HL-60 (cell line): Measurements from ENCODE around the gene SRSF9.
A peak's percentile ranks its signal among the peaks of the same experiment; 100 is the strongest.
"Not testable (repeated sequence)": the region's sequence is repeated elsewhere in the genome, so short reads cannot be mapped to it uniquely, and the experiment has no call there.

Source experiments
- DNase-seq, 2 experiments: peaks; one replicate each; pipeline ENCODE4 v3.0.0-alpha.2; 2010 to 2020; ENCODE audit warnings: low read depth in 1 of 2, low spot score in 1 of 2
- H3K27ac ChIP-seq: fragments of 250-450 bp; sonication (Bioruptor Pico); replicated peaks from 2 replicates; pipeline ENCODE4 v1.5.1; 2020; ENCODE audit warnings: mild to moderate bottlenecking, moderate library complexity
- H3K27me3 ChIP-seq: fragments of 250-450 bp; sonication (Bioruptor Pico); 2 replicates; pipeline ENCODE4 v1.5.1; 2021; ENCODE audit warnings: mild to moderate bottlenecking, moderate library complexity; ENCODE audit not compliant: insufficient read depth, poor library complexity, severe bottlenecking
- H3K4me3 ChIP-seq: replicated peaks from 2 replicates; pipeline ENCODE4 v1.5.1; 2011; ENCODE audit warnings: mild to moderate bottlenecking, control low read depth, low read length; ENCODE audit not compliant: insufficient read depth
- GABPA ChIP-seq: IDR thresholded peaks from 2 replicates; pipeline ENCODE4 v1.6.1; 2012; ENCODE audit warnings: low read depth
- POLR2AphosphoS5 ChIP-seq: IDR thresholded peaks from 2 replicates; pipeline ENCODE4 v1.6.1; 2012; ENCODE audit warnings: low read depth
- SPI1 ChIP-seq: IDR thresholded peaks from 2 replicates; pipeline ENCODE4 v1.6.1; 2012; ENCODE audit warnings: low read depth, mild to moderate bottlenecking, borderline replicate concordance
- TF ChIP-seq, protein P1 (sequence below): IDR thresholded peaks from 2 replicates; pipeline ENCODE4 v1.6.1; 2012; ENCODE audit warnings: low read depth; ENCODE audit not compliant: insufficient replicate concordance
- TF ChIP-seq, protein P2 (sequence below): IDR thresholded peaks from one replicate; pipeline ENCODE4 v1.5.1; 2011; ENCODE audit warnings: low read length, control low read depth, inconsistent platforms; ENCODE audit not compliant: insufficient read depth

The SRSF9 gene

DNA sequence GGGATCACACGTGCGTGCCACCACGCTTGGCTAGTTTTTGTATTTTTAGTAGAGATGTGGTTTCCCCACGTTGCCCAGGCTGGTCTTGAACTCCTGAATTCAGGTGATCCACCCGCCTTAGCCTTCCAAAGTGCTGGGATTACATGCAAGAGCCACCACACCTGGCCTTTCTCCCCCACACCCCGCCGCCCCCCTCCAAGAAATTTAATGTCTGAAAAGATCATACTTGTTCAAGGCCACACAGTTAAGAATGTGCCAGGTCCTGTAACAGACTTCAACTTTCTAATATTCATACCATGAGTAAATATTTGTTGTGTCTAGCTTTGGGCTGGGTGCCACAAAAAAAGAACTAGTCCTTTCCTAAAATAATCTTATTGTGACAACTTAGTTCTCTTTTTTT is 14.2 kb downstream of the SRSF9 start:
- no peaks in the 10 kb centered on the region for H3K27me3 ChIP-seq
- no peak for TF ChIP-seq GABPA
- TF ChIP-seq, protein P1, sequence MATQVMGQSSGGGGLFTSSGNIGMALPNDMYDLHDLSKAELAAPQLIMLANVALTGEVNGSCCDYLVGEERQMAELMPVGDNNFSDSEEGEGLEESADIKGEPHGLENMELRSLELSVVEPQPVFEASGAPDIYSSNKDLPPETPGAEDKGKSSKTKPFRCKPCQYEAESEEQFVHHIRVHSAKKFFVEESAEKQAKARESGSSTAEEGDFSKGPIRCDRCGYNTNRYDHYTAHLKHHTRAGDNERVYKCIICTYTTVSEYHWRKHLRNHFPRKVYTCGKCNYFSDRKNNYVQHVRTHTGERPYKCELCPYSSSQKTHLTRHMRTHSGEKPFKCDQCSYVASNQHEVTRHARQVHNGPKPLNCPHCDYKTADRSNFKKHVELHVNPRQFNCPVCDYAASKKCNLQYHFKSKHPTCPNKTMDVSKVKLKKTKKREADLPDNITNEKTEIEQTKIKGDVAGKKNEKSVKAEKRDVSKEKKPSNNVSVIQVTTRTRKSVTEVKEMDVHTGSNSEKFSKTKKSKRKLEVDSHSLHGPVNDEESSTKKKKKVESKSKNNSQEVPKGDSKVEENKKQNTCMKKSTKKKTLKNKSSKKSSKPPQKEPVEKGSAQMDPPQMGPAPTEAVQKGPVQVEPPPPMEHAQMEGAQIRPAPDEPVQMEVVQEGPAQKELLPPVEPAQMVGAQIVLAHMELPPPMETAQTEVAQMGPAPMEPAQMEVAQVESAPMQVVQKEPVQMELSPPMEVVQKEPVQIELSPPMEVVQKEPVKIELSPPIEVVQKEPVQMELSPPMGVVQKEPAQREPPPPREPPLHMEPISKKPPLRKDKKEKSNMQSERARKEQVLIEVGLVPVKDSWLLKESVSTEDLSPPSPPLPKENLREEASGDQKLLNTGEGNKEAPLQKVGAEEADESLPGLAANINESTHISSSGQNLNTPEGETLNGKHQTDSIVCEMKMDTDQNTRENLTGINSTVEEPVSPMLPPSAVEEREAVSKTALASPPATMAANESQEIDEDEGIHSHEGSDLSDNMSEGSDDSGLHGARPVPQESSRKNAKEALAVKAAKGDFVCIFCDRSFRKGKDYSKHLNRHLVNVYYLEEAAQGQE, result no peak
- no peak for TF ChIP-seq SPI1
- TF ChIP-seq POLR2AphosphoS5, result no peak
- TF ChIP-seq, protein P2, sequence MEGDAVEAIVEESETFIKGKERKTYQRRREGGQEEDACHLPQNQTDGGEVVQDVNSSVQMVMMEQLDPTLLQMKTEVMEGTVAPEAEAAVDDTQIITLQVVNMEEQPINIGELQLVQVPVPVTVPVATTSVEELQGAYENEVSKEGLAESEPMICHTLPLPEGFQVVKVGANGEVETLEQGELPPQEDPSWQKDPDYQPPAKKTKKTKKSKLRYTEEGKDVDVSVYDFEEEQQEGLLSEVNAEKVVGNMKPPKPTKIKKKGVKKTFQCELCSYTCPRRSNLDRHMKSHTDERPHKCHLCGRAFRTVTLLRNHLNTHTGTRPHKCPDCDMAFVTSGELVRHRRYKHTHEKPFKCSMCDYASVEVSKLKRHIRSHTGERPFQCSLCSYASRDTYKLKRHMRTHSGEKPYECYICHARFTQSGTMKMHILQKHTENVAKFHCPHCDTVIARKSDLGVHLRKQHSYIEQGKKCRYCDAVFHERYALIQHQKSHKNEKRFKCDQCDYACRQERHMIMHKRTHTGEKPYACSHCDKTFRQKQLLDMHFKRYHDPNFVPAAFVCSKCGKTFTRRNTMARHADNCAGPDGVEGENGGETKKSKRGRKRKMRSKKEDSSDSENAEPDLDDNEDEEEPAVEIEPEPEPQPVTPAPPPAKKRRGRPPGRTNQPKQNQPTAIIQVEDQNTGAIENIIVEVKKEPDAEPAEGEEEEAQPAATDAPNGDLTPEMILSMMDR, result no peak
- DNase-seq, result no peak
- H3K27ac ChIP-seq, result no peak overlapping the region
- H3K4me3 ChIP-seq, result no peak overlapping the region

DNA sequence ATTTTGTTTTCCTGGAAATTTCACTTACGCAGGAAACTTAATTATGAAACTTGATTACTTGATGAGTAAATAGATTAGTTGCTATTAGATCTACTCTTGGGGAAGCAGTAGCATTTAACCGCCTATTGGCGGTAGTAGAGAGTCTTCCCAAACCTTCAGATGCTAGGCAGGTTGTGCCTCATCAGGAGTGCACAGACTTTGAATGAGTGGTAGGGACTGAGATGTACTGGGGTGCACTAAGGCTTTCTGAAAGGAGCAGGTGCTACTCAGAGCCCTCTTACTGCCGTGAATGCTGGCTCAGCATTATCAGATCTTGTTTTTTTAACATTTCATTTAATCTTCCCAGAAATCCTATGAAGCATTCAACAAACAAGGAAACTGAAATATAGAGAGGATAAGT is 15.6 kb downstream of the SRSF9 start:
- Histone ChIP-seq H3K27ac (no peak overlapping the region), H3K4me3 (no peak overlapping the region), H3K27me3 (no peaks in the 10 kb centered on the region)
- DNase-seq, result peak in 1 of 2 experiments; percentile 28
- TF ChIP-seq SPI1 (no peak), POLR2AphosphoS5 (no peak), GABPA (no peak)
- TF ChIP-seq, protein P1, result no peak
- TF ChIP-seq, protein P2, result peak; percentile 87

GRCh38 chr12:120453060-120453750 is 16.3 kb downstream of the SRSF9 start:
- TF ChIP-seq GABPA (no peak), POLR2AphosphoS5 (no peak)
- TF ChIP-seq, protein P2, result no peak
- TF ChIP-seq, protein P1, result no peak
- no peak for DNase-seq
- no peak overlapping the region for H3K4me3 ChIP-seq
- H3K27me3 ChIP-seq, result no peaks in the 10 kb centered on the region
- no peak overlapping the region for H3K27ac ChIP-seq

- not testable (repeated sequence) for H3K27me3 ChIP-seq, H3K4me3 ChIP-seq, H3K27ac ChIP-seq
- DNase-seq, result peak in 1 of 2 experiments; percentile 8
Observed at GRCh38 chr12:120452524-120452923, 17.0 kb downstream of the SRSF9 start.
